Measurements from ENCODE around the gene YKT6.
"Not testable (repeated sequence)": the region's sequence is repeated elsewhere in the genome, so short reads cannot be mapped to it uniquely, and the experiment has no call there.

The YKT6 gene

GRCh38 chr7:44193011-44193802 lies 7.6 kb upstream of the YKT6 start:
- DNase-seq (ENCODE audit: low read depth): no peak

GRCh38 chr7:44194069-44194468 lies 6.7 kb upstream of the YKT6 start:
- no peak for DNase-seq (ENCODE audit: low read depth)

- DNase-seq (ENCODE audit: low read depth): no peak
These were observed 6.1 kb upstream of the YKT6 start for GRCh38 chr7:44194562-44195145.

DNA sequence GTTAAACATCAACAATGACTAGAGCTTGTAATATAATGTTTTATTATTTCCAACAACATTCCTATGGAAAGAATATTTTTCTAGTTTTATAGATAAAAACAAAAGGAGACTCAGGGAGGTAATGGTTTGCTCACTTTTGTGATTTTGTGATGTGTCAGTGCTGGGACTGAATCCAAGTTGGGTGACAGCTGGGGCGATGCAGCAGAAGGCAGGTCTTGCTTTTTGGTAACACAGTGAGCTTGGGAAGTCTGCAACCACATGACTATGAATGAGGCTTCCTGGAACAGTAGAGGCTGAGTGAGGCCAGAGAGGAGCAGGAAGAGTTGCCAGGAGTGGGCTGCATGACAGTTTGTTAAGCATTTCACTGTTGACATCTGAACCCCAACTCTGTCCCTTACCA lies 4.9 kb upstream of the YKT6 start:
- no peak for DNase-seq (ENCODE audit: low read depth)

- DNase-seq (ENCODE audit: low read depth): peak; percentile 29
These were observed 4.3 kb upstream of the YKT6 start for GRCh38 chr7:44196450-44196872.

GRCh38 chr7:44197474-44197873 lies 3.3 kb upstream of the YKT6 start:
- no peak for DNase-seq (ENCODE audit: low read depth)

DNA sequence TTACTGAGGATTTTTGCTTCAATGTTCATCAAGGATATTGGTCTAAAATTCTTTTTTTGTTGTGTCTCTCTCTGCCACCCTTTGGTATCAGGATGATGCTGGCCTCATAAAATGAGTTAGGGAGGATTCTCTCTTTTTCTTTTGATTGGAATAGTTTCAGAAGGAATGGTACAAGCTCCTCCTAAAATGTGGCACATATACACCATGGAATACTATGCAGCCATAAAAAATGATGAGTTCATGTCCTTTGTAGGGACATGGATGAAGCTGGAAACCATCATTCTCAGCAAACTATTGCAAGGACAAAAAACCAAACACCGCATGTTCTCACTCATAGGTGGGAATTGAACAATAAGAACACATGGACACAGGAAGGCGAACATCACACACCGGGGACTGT lies 615 bp upstream of the YKT6 start:
- not testable (repeated sequence) for DNase-seq (ENCODE audit: low read depth)

GRCh38 chr7:44201813-44202212 lies 1.0 kb downstream of the YKT6 start:
- DNase-seq (ENCODE audit: low read depth): no peak

- no peak for DNase-seq (ENCODE audit: low read depth)
These were observed 5.2 kb downstream of the YKT6 start for GRCh38 chr7:44206008-44206407.

DNA sequence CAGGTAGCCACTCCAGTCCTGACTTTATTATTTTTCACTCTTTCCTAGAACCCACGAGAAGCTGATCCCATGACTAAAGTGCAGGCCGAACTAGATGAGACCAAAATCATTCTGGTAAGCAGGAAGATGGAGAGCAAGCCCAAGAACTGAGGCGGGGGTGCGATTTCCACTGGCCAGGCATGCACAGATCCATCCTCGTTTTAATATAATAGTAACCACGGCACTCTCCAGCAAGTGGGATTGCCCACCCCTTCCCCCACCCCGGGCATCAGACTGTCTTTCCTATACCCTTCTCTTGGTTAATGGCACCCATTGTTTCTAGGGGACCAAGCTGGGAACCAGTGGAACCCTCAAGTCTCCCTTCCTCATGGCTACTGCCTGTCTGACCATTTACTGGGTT lies 7.3 kb downstream of the YKT6 start:
- no peak for DNase-seq (ENCODE audit: low read depth)

DNA sequence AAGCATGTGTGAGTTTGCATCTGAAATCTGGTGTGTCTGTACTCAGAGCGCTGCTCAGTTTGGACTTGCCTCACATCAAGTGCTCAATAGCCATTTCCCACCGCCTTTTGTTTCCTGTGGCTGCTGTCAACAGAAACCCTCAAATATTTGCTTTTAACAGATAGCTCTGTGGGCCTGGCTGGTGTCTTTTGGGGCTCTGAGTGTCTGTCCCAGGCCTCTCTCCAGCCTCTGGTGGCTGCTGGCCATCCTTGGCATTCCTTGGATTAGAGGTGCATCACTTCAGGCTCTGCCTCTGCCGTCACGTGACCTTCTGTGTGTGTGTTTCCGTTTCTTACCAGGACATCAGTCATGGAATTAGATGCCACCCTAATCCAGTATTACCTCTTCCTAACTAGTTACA lies 9.3 kb downstream of the YKT6 start:
- no peak for DNase-seq (ENCODE audit: low read depth)

DNA sequence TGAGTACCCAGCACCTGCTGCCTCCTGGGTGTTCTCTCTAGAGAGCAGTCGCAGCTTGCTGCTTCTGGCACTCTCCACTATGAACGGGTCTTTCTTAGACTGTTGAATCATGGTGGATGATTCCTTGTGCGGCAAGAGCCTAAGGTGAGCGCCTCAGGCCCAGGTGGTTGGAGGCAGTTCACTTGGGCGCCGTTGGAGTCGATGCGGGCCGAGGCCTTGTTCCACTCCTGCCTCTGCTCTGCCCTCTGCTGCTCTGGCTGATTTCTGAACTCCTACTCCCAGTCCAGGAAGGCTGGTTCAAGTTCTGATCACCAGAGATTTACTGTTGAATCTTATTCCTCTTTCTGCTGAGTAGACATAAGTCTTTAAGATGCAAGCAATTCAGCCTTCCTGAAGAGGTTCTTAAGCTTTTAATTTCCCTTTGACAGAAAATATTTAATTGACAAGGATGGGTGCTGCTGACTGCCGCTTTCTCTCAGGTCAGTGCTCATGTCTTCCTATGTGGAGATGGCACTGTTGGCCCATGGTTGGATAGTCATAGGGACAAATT lies 10.4 kb downstream of the YKT6 start:
- no peak for DNase-seq (ENCODE audit: low read depth)

DNA sequence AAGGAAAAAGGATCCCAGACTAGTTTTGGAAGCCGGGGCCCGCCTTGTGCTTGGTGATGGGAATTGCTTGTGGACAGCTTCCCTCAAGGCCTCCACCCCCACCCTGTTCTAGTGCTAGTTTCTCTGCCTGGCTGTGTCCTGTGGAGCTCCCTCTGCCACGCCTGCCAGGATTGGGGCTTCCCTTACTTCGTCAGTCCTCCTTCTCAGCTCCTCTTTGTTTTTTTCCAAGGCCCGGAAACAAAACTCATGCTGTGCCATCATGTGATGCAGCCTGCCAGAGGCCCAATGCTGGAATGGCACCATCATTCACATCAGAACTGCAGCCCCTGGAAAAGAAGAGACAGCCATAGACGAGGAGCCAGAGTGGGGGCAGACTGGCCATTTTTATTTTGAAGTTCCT lies 11.2 kb downstream of the YKT6 start:
- DNase-seq (ENCODE audit: low read depth): no peak

DNA sequence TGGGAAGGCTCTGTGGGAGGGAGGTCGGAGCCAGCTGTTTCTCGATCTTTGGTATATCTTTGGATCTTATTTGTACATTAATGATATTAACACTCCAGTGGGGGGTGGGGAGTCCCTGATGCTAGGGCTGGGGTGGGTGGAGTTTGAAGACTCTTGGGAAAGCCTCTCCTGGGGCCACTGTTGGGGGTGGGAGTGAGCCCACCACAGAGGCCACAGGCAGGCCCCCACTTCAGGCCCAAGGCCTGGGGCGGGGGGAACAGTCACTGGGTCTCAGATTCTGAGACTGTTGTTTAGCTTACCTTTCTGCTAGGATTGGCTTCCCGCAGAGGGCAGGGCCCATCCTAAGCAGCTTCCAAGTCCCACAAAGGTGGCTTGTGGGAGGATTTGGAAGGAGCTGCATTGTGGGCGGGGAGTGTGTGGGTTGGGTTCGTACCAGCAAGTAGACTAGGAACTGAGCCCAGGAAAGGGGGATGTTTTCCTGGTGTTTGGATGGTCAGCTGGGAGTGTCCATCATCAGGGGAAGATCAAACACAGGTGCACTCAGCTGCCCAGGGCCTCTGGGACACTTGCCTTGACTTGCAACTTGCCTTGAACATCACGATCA lies 11.9 kb downstream of the YKT6 start:
- DNase-seq (ENCODE audit: low read depth): no peak

DNA sequence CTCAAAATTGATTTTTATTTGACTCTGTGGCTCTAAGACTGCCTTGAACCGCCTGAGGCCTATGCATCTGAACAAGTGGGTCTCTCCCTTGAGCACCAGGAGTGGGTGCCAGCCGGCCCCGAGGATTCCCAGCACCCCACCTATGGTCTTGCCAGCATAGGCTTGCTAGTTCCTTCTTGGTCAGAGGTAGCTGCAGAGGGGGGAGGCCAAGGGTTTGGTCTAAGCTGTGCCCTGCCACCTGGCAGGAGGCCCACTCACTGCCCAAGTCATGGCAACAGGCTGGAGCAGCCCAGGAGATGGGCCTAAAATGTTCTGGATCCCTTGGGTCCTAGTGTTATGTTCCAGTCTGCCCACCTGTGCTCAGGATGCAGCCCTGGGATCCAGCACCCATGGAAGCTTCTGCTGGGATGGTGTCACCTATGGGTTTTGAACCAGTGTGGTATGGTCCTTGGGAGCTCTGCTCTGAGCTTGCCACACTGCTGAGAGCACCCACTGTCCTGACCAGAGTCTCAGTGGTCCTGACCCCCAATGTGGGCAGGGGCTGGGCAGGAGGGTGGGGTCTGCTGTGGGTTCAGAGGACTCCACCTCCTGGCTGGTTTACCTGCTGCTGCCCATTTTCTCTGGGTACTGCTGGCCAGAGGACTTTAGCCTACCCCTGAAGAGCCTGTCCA lies 12.6 kb downstream of the YKT6 start:
- no peak for DNase-seq (ENCODE audit: low read depth)

- no peak for DNase-seq (ENCODE audit: low read depth)
These were observed 13.2 kb downstream of the YKT6 start for GRCh38 chr7:44213877-44214388.

DNA sequence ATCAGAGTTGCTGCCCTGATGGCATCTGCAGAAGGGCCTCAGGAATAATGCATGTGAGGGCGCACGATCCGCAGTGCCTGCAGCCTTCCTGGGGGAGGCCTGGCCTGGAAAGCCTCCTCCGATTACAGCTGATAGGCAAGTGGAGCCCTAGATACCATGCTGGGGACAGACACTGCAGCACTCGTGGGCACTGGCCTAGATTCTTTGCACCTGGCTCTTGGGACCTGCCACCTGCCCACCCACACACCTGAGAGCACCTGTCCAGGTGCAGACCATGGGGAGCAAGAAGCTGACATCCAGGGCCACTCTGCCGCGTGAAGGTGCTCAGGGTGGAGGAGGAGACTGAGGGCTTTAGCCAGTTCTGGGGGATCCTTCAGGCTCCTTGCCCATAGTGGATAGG lies 14.8 kb downstream of the YKT6 start:
- DNase-seq (ENCODE audit: low read depth): no peak

DNA sequence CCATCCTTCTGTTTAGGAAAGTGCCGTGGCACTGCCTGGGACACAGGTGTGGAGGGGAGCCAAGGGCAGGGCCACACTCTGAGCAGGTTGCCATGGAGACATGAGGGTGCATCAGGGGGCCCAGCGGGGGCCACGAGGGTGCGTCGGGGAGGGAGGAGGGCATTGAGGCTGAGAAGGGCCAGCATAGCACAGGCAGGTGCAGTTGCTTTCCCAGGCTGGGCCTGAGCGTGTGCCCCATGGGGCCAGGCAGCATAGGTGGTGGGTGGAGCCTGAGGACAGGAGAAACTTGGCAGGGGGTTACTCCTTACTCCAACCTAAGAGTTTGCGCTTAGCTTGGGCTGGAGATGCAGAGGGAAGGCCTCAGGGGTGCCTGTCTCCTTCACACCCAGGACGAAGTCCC lies 15.2 kb downstream of the YKT6 start:
- no peak for DNase-seq (ENCODE audit: low read depth)

- no peak for DNase-seq (ENCODE audit: low read depth)
These were observed 15.9 kb downstream of the YKT6 start for GRCh38 chr7:44216521-44217222.

DNA sequence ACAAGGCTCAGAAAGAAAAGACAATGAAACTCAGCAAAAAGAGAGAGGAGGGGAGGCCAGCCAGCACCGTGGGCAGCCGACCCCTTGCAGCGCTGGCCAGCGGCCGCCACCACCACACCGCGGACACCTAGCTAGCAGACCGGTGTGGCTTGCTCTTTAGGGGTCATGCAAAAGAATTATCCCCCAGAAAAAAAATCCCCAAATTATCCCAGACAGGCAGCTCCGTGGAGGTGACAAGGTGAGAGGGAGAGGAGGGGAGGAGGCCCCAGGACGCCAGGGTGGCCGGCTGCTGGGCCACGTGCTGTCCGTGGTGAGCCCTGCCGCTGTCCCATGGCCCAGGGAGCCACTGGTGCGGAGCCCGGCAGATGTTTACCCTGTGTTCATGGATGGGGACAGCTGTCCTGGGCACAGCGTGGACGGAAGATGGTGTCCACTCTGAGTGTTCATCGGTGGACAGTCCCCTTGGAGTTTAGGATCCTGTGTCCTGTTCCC lies 16.5 kb downstream of the YKT6 start:
- no peak for DNase-seq (ENCODE audit: low read depth)

DNA sequence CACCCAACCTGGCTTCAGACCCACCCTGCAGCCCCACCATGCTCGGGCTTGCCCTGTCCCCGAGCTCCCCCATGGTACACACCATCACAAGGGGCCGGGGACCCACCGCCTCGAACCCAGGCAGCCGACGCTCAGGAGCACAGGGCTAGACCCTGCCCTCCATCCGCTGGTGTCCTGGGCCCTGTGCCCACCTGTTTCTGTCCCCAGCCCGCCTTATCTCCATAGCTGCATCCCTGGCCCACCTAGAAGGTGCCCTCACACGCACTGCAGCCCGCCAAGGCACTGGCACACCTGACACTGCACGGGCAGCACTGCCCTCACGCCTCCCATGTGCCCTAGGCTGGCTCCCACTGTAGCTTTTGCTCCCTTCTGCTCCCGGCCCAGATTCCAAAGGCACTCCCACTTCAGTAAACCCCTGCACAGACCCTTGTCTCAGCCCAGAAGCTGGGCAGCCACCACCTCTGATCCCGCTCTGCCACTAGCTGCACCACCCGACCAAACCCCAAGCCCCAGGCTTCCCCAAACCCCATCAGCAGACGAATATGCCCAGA lies 17.1 kb downstream of the YKT6 start:
- no peak for DNase-seq (ENCODE audit: low read depth)

All from fibroblast of the conjunctiva (primary cell).